ENCODE results near the gene COPB2. TPM values are rescaled to one million over a fixed set of nuclear protein-coding genes. Genes with fewer than 3 reads are reported as not detected.

COPB2 gene
- total and polyA plus RNA-seq, 2 of the 8 experiments (the other 6 are each of a cell fraction or from before 2014, with no cell fraction given): 40.3 to 119 TPM

DNA sequence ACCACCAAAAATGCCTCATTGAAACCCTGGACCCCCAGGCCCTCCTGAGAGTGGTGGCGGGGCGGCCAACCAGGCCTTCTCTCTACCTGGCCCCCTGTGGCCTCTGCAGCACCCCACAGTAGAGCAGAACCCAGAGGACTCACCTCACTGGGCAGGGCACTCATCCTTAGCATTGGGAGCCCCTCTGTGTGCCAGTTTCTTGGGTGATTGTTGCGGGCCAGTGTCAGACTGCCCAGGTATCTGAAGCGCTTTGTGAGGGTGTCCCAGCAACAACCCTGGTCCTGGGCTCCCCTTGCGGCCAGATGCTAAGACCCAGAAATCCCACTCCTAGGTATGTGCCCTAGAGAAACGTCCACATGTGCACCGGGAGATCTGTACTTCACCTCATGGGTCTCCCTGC, 66.3 kb downstream of the COPB2 start:
- H4K91ac ChIP-seq (replicated peaks; ENCODE audit: insufficient read length, low read length): no peak overlapping the region
- no peak overlapping the region for H2AK5ac ChIP-seq (ENCODE audit: low read depth, low read length)
- no peaks in the 10 kb centered on the region for H4K20me1 ChIP-seq (replicated peaks in 1 of 2; ENCODE audit: control insufficient read depth in 1 of 2, insufficient read depth in 2 of 2, low read length in 2 of 2)
- no peak for FAIRE-seq
- H3K9me3 ChIP-seq (ENCODE audit: insufficient read depth in 2 of 2, low read depth in 1 of 2, low read length in 1 of 2): no peaks in the 10 kb centered on the region
- no peak overlapping the region for H3K4me2 ChIP-seq (ENCODE audit: insufficient read depth in 1 of 2, low read depth in 2 of 2, low read length in 2 of 2)
- H3K79me1 ChIP-seq (ENCODE audit: low read depth, low read length): no peaks in the 10 kb centered on the region
- POLR2A ChIA-PET (ENCODE audit: partially characterized antibody): no interaction called here
- no peak overlapping the region for H2BK120ac ChIP-seq (replicated peaks; ENCODE audit: low read depth, low read length)
- no peaks in the 10 kb centered on the region for H3K79me2 ChIP-seq (ENCODE audit: control insufficient read depth in 1 of 2, insufficient read depth in 2 of 2, low read length in 2 of 2)
- no peak overlapping the region for H2AFZ ChIP-seq (ENCODE audit: low read length)
- peaks cover 0 to 2% (median 0%) of the 10 kb centered on the region in 4 experiments; a peak in 2 of 7 replicates for H3K4me1 ChIP-seq (replicated peaks in 1 of 4; ENCODE audit: control insufficient read depth in 3 of 4, insufficient read depth in 4 of 4, low read length in 3 of 4)
- CTCF ChIA-PET (ENCODE audit: partially characterized antibody): no interaction called here
- no peaks in the 10 kb centered on the region for H3K23me2 ChIP-seq (ENCODE audit: low read depth, low read length)
- no peak overlapping the region for H3K14ac ChIP-seq (ENCODE audit: insufficient read length)
- no peak overlapping the region for H3K18ac ChIP-seq (ENCODE audit: extremely low read depth, low read length)
- H3K27ac ChIP-seq (ENCODE audit: low read depth, low read length): no peak overlapping the region
- no peak overlapping the region for H2BK5ac ChIP-seq (ENCODE audit: low read depth, low read length)
- H3K4me3 ChIP-seq (ENCODE audit: extremely low read depth in 1 of 4, insufficient read depth in 2 of 4, low read depth in 3 of 4, low read length in 4 of 4): no peak overlapping the region
- no peak overlapping the region for H3K56ac ChIP-seq (replicated peaks; ENCODE audit: insufficient read length, low read depth, low read length)
- H2BK20ac ChIP-seq (ENCODE audit: low read length): no peak overlapping the region
- no peak overlapping the region for H2BK12ac ChIP-seq (ENCODE audit: low read depth, low read length)
- no peak overlapping the region for H4K5ac ChIP-seq (ENCODE audit: insufficient read length, low read depth, low read length)
- 89% methylated on average over 7 of the region's 7 CpGs; no CpG with 5 or more reads in 1 of the 2 experiments for WGBS, 2 experiments (ENCODE audit: extremely low coverage in 1 of 2, insufficient coverage in 1 of 2, insufficient read length in 1 of 2, insufficient replicate concordance in 2 of 2, low coverage in 1 of 2, low lambda C conversion rate in 2 of 2, missing lambda C conversion rate in 1 of 2)
- no peak overlapping the region for H3K23ac ChIP-seq (ENCODE audit: insufficient read length)
- no peak overlapping the region for H3K4ac ChIP-seq (replicated peaks; ENCODE audit: insufficient read length, low read depth, low read length)
- no peaks in the 10 kb centered on the region; a peak in 2 of 7 replicates for H3K27me3 ChIP-seq (replicated peaks in 1 of 4; ENCODE audit: control insufficient read depth in 3 of 4, extremely low read depth in 1 of 4, insufficient read depth in 3 of 4, low read length in 3 of 4)
- no peak overlapping the region for H2BK15ac ChIP-seq (ENCODE audit: low read length)
- H3K36me3 ChIP-seq (ENCODE audit: control insufficient read depth in 2 of 4, insufficient read depth in 4 of 4, low read length in 3 of 4): no peaks in the 10 kb centered on the region
- no peak for DNase-seq (ENCODE audit: low read depth in 1 of 2, low spot score in 2 of 2)
- no peak overlapping the region for H4K8ac ChIP-seq (ENCODE audit: extremely low read depth, insufficient read depth, low read length)
- no peak overlapping the region for H3K9ac ChIP-seq (replicated peaks in 1 of 4; ENCODE audit: extremely low read depth in 1 of 4, low read depth in 3 of 4, low read length in 3 of 4)
- TF ChIP-seq MAFK (IDR thresholded peaks at IDR 0.05; ENCODE audit: low read depth, low read length) (no peak), SIX5 (IDR thresholded peaks at IDR 0.05; ENCODE audit: low read depth, low read length) (no peak), CREB1 (IDR thresholded peaks at IDR 0.05) (no peak), ZNF274 (IDR thresholded peaks at IDR 0.05; ENCODE audit: borderline replicate concordance, extremely low read depth, low read length) (no peak), KDM5A (IDR thresholded peaks at IDR 0.05; ENCODE audit: low read length) (no peak), NANOG (IDR thresholded peaks at IDR 0.05; ENCODE audit: insufficient read depth, low read depth, low read length, poor library complexity, severe bottlenecking) (no peak), ATF3 (IDR thresholded peaks at IDR 0.05; ENCODE audit: insufficient read depth, low read depth, low read length) (no peak), JUN (IDR thresholded peaks at IDR 0.05; ENCODE audit: low read depth, low read length) (no peak), POLR2A (IDR thresholded peaks at IDR 0.05; ENCODE audit: control extremely low read depth in 1 of 2, low read depth in 2 of 2, low read length in 2 of 2) (no peak), CHD2 (IDR thresholded peaks at IDR 0.05; ENCODE audit: low read length) (no peak), SAP30 (IDR thresholded peaks at IDR 0.05; ENCODE audit: insufficient read depth, insufficient replicate concordance, low read length) (no peak), BACH1 (IDR thresholded peaks at IDR 0.05; ENCODE audit: low read length) (no peak)

All from H1 (cell line).